GM18873 (cell line): ENCODE results near the gene TMEM72.

Source experiments
- ATAC-seq: cut with Tn5 transposase; IDR thresholded peaks from one replicate; pipeline ENCODE4 v1.9.1; 2021; ENCODE audit warnings: mild to moderate bottlenecking, moderate library complexity, moderate number of reproducible peaks; ENCODE audit not compliant: unreplicated experiment, low FRiP score

The TMEM72 gene

GRCh38 chr10:44914891-44915290 lies 3.8 kb downstream of the TMEM72 start:
- no peak for ATAC-seq

- no peak for ATAC-seq
These were observed 5.3 kb downstream of the TMEM72 start for GRCh38 chr10:44916429-44916828.

GRCh38 chr10:44917848-44918247 lies 6.7 kb downstream of the TMEM72 start:
- ATAC-seq, result no peak

- no peak for ATAC-seq
These were observed 9.1 kb downstream of the TMEM72 start for GRCh38 chr10:44920252-44920651.

GRCh38 chr10:44921061-44921460 lies 9.9 kb downstream of the TMEM72 start:
- ATAC-seq, result no peak

- no peak for ATAC-seq
These were observed 10.4 kb downstream of the TMEM72 start for GRCh38 chr10:44921506-44921905.

GRCh38 chr10:44922021-44922420 lies 10.9 kb downstream of the TMEM72 start:
- ATAC-seq, result no peak

- no peak for ATAC-seq
These were observed 11.8 kb downstream of the TMEM72 start for GRCh38 chr10:44922796-44923545.

GRCh38 chr10:44923611-44924010 lies 12.5 kb downstream of the TMEM72 start:
- no peak for ATAC-seq

GRCh38 chr10:44924261-44925040 lies 13.3 kb downstream of the TMEM72 start:
- no peak for ATAC-seq

- no peak for ATAC-seq
These were observed 14.1 kb downstream of the TMEM72 start for GRCh38 chr10:44925224-44925623.

GRCh38 chr10:44925811-44926750 lies 14.9 kb downstream of the TMEM72 start:
- ATAC-seq, result no peak

- no peak for ATAC-seq
These were observed 15.7 kb downstream of the TMEM72 start for GRCh38 chr10:44926751-44927351.

- ATAC-seq, result no peak
These were observed 16.2 kb downstream of the TMEM72 start for GRCh38 chr10:44927352-44927751.

GRCh38 chr10:44928462-44928861 lies 17.3 kb downstream of the TMEM72 start:
- no peak for ATAC-seq

- ATAC-seq, result no peak
These were observed 18.5 kb downstream of the TMEM72 start for GRCh38 chr10:44929356-44930255.

GRCh38 chr10:44930904-44931620 lies 19.9 kb downstream of the TMEM72 start:
- ATAC-seq, result no peak

- no peak for ATAC-seq
These were observed 20.7 kb downstream of the TMEM72 start for GRCh38 chr10:44931621-44932516.
